Measurements from ENCODE around the gene PPT1.
"Not testable (repeated sequence)": the region's sequence is repeated elsewhere in the genome, so short reads cannot be mapped to it uniquely, and the experiment has no call there.

Gene PPT1

GRCh38 chr1:40039757-40040510 is 57.1 kb downstream of the PPT1 start:
- H3K18ac ChIP-seq (ENCODE audit: low read depth in 1 of 2, low read length in 2 of 2): peak overlapping the region; percentile 73 to 96
- WGBS: under 1% methylated on average over 41 of the region's 52 CpGs
- H3K4me3 ChIP-seq (ENCODE audit: insufficient read depth in 1 of 2, low read depth in 1 of 2, low read length in 2 of 2): peak overlapping the region; percentile 57 to 99
- H3K14ac ChIP-seq (ENCODE audit: low read length in 2 of 2): peak overlapping the region in 1 of 2 experiments; percentile 90
- H2BK12ac ChIP-seq (ENCODE audit: low read length in 2 of 2): peak overlapping the region in 1 of 2 experiments; percentile 89
- peaks cover 9% of the 10 kb centered on the region for H3K4me1 ChIP-seq (ENCODE audit: control insufficient read depth, insufficient read depth, low read depth, low read length)
- H3K4ac ChIP-seq (ENCODE audit: low read depth in 1 of 2, low read length in 2 of 2): peak overlapping the region; percentile 25 to 89
- peak overlapping the region; percentile 91 for H3K27ac ChIP-seq (ENCODE audit: low read length, poor library complexity, severe bottlenecking)
- no peaks in the 10 kb centered on the region for H3K79me1 ChIP-seq (replicated peaks; ENCODE audit: low read length, poor library complexity, severe bottlenecking)
- peak overlapping the region; percentile 67 for H2AK5ac ChIP-seq (ENCODE audit: low read length, severe bottlenecking)
- H2BK120ac ChIP-seq (ENCODE audit: low read depth, low read length): peak overlapping the region; percentile 46
- H3K36me3 ChIP-seq (ENCODE audit: control insufficient read depth in 1 of 2, insufficient read depth in 2 of 2, low read depth in 1 of 2, low read length in 2 of 2): peaks cover 5 to 10% of the 10 kb centered on the region in 2 experiments
- peak overlapping the region; percentile 97 for H4K8ac ChIP-seq (ENCODE audit: low read length)
- peak overlapping the region; percentile 100 for H3K9ac ChIP-seq (ENCODE audit: low read length)
- H3K27me3 ChIP-seq (ENCODE audit: control insufficient read depth in 1 of 2, insufficient read depth in 1 of 2, low read length in 2 of 2): no peaks in the 10 kb centered on the region
- H2BK15ac ChIP-seq (ENCODE audit: low read depth, poor library complexity, severe bottlenecking): peak overlapping the region; percentile 73
- peak overlapping the region; percentile 99 for H4K91ac ChIP-seq (ENCODE audit: low read length)
- peak overlapping the region; percentile 70 for H2AFZ ChIP-seq (ENCODE audit: low read depth, low read length)
- peak; percentile 80 for DNase-seq
- H2BK5ac ChIP-seq (ENCODE audit: low read depth, low read length, poor library complexity, severe bottlenecking): peak overlapping the region; percentile 91
- no peaks in the 10 kb centered on the region for H3K9me3 ChIP-seq (ENCODE audit: control insufficient read depth, low read length)
- peak overlapping the region; percentile 80 for H3K4me2 ChIP-seq (ENCODE audit: low read length, poor library complexity, severe bottlenecking)
- peak overlapping the region in 1 of 2 experiments; percentile 92 for H3K23ac ChIP-seq (ENCODE audit: low read length in 2 of 2)

GRCh38 chr1:40039245-40039756 is 57.8 kb downstream of the PPT1 start:
- Histone ChIP-seq H3K18ac (ENCODE audit: low read depth in 1 of 2, low read length in 2 of 2) (peak overlapping the region; percentile 73 to 96), H4K8ac (ENCODE audit: low read length) (peak overlapping the region; percentile 97), H3K4me2 (ENCODE audit: low read length, poor library complexity, severe bottlenecking) (peak overlapping the region; percentile 80), H3K14ac (ENCODE audit: low read length in 2 of 2) (peak overlapping the region in 1 of 2 experiments; percentile 74), H3K4ac (ENCODE audit: low read depth in 1 of 2, low read length in 2 of 2) (peak overlapping the region; percentile 25 to 94), H2AFZ (ENCODE audit: low read depth, low read length) (peak overlapping the region; percentile 70), H3K27me3 (ENCODE audit: control insufficient read depth in 1 of 2, insufficient read depth in 1 of 2, low read length in 2 of 2) (no peaks in the 10 kb centered on the region), H3K9ac (ENCODE audit: low read length) (peak overlapping the region; percentile 100), H2AK5ac (ENCODE audit: low read length, severe bottlenecking) (peak overlapping the region; percentile 67), H2BK15ac (ENCODE audit: low read depth, poor library complexity, severe bottlenecking) (peak overlapping the region; percentile 73), H3K36me3 (ENCODE audit: control insufficient read depth in 1 of 2, insufficient read depth in 2 of 2, low read depth in 1 of 2, low read length in 2 of 2) (peaks cover 5 to 10% of the 10 kb centered on the region in 2 experiments), H3K27ac (ENCODE audit: low read length, poor library complexity, severe bottlenecking) (peak overlapping the region; percentile 91), H2BK120ac (ENCODE audit: low read depth, low read length) (peak overlapping the region; percentile 46), H2BK12ac (ENCODE audit: low read length in 2 of 2) (peak overlapping the region in 1 of 2 experiments; percentile 89), H4K91ac (ENCODE audit: low read length) (peak overlapping the region; percentile 74), H3K9me3 (ENCODE audit: control insufficient read depth, low read length) (no peaks in the 10 kb centered on the region), H3K79me1 (replicated peaks; ENCODE audit: low read length, poor library complexity, severe bottlenecking) (no peaks in the 10 kb centered on the region), H3K4me1 (ENCODE audit: control insufficient read depth, insufficient read depth, low read depth, low read length) (peaks cover 8% of the 10 kb centered on the region), H3K23ac (ENCODE audit: low read length in 2 of 2) (no peak overlapping the region), H2BK5ac (ENCODE audit: low read depth, low read length, poor library complexity, severe bottlenecking) (peak overlapping the region; percentile 91), H3K4me3 (ENCODE audit: insufficient read depth in 1 of 2, low read depth in 1 of 2, low read length in 2 of 2) (peak overlapping the region; percentile 57 to 99)
- DNase-seq: peak; percentile 68
- 4% methylated on average over 10 of the region's 10 CpGs for WGBS

GRCh38 chr1:40038697-40039096 is 58.4 kb downstream of the PPT1 start:
- H3K27me3 ChIP-seq (ENCODE audit: control insufficient read depth in 1 of 2, insufficient read depth in 1 of 2, low read length in 2 of 2): no peaks in the 10 kb centered on the region
- peaks cover 5 to 10% of the 10 kb centered on the region in 2 experiments for H3K36me3 ChIP-seq (ENCODE audit: control insufficient read depth in 1 of 2, insufficient read depth in 2 of 2, low read depth in 1 of 2, low read length in 2 of 2)
- H2BK12ac ChIP-seq (ENCODE audit: low read length in 2 of 2): no peak overlapping the region
- no peak overlapping the region for H4K8ac ChIP-seq (ENCODE audit: low read length)
- no peak overlapping the region for H3K14ac ChIP-seq (ENCODE audit: low read length in 2 of 2)
- no peak overlapping the region for H3K4me2 ChIP-seq (ENCODE audit: low read length, poor library complexity, severe bottlenecking)
- peaks cover 8% of the 10 kb centered on the region for H3K4me1 ChIP-seq (ENCODE audit: control insufficient read depth, insufficient read depth, low read depth, low read length)
- no peak overlapping the region for H2BK5ac ChIP-seq (ENCODE audit: low read depth, low read length, poor library complexity, severe bottlenecking)
- no peak overlapping the region for H3K18ac ChIP-seq (ENCODE audit: low read depth in 1 of 2, low read length in 2 of 2)
- no peak overlapping the region for H2BK15ac ChIP-seq (ENCODE audit: low read depth, poor library complexity, severe bottlenecking)
- no peak overlapping the region for H4K91ac ChIP-seq (ENCODE audit: low read length)
- no peak overlapping the region for H3K23ac ChIP-seq (ENCODE audit: low read length in 2 of 2)
- peak overlapping the region; percentile 91 for H3K27ac ChIP-seq (ENCODE audit: low read length, poor library complexity, severe bottlenecking)
- WGBS: 82% methylated on average over 2 of the region's 3 CpGs
- no peak overlapping the region for H2BK120ac ChIP-seq (ENCODE audit: low read depth, low read length)
- H3K9ac ChIP-seq (ENCODE audit: low read length): peak overlapping the region; percentile 100
- H3K79me1 ChIP-seq (replicated peaks; ENCODE audit: low read length, poor library complexity, severe bottlenecking): no peaks in the 10 kb centered on the region
- H2AK5ac ChIP-seq (ENCODE audit: low read length, severe bottlenecking): no peak overlapping the region
- H3K4ac ChIP-seq (ENCODE audit: low read depth in 1 of 2, low read length in 2 of 2): no peak overlapping the region
- H2AFZ ChIP-seq (ENCODE audit: low read depth, low read length): no peak overlapping the region
- H3K4me3 ChIP-seq (ENCODE audit: insufficient read depth in 1 of 2, low read depth in 1 of 2, low read length in 2 of 2): no peak overlapping the region
- H3K9me3 ChIP-seq (ENCODE audit: control insufficient read depth, low read length): no peaks in the 10 kb centered on the region
- no peak for DNase-seq

- H3K4me3 ChIP-seq (ENCODE audit: insufficient read depth in 1 of 2, low read depth in 1 of 2, low read length in 2 of 2); H3K18ac ChIP-seq (ENCODE audit: low read depth in 1 of 2, low read length in 2 of 2); H2BK120ac ChIP-seq (ENCODE audit: low read depth, low read length); H3K23ac ChIP-seq (ENCODE audit: low read length in 2 of 2); H3K36me3 ChIP-seq (ENCODE audit: control insufficient read depth in 1 of 2, insufficient read depth in 2 of 2, low read depth in 1 of 2, low read length in 2 of 2); H3K14ac ChIP-seq (ENCODE audit: low read length in 2 of 2); H4K8ac ChIP-seq (ENCODE audit: low read length); H2BK15ac ChIP-seq (ENCODE audit: low read depth, poor library complexity, severe bottlenecking); H4K91ac ChIP-seq (ENCODE audit: low read length); H2AFZ ChIP-seq (ENCODE audit: low read depth, low read length); H3K27ac ChIP-seq (ENCODE audit: low read length, poor library complexity, severe bottlenecking); H2BK12ac ChIP-seq (ENCODE audit: low read length in 2 of 2); H3K9me3 ChIP-seq (ENCODE audit: control insufficient read depth, low read length); H3K4me2 ChIP-seq (ENCODE audit: low read length, poor library complexity, severe bottlenecking); H3K27me3 ChIP-seq (ENCODE audit: control insufficient read depth in 1 of 2, insufficient read depth in 1 of 2, low read length in 2 of 2); H3K4me1 ChIP-seq (ENCODE audit: control insufficient read depth, insufficient read depth, low read depth, low read length); H3K79me1 ChIP-seq (replicated peaks; ENCODE audit: low read length, poor library complexity, severe bottlenecking); H2BK5ac ChIP-seq (ENCODE audit: low read depth, low read length, poor library complexity, severe bottlenecking); H2AK5ac ChIP-seq (ENCODE audit: low read length, severe bottlenecking); H3K4ac ChIP-seq (ENCODE audit: low read depth in 1 of 2, low read length in 2 of 2); DNase-seq: not testable (repeated sequence)
- peak overlapping the region; percentile 51 for H3K9ac ChIP-seq (ENCODE audit: low read length)
- WGBS: 96% methylated on average over 8 of the region's 8 CpGs
Measured at GRCh38 chr1:40037254-40037653, 59.8 kb downstream of the PPT1 start.

All from mesenchymal stem cell (in vitro differentiated cells and primary cell).